Prostate gland (tissue), 2 donors: Measurements from ENCODE around the gene ANKMY1.

Experiments used
- POLR2A ChIP-seq: fragments of 450-650 bp; IDR thresholded peaks from one replicate; pipeline ENCODE4 v1.6.1; 2016; ENCODE audit warnings: antibody characterized with exemption, mild to moderate bottlenecking
- POLR2AphosphoS5 ChIP-seq: sonication (generic); formaldehyde crosslinking; IDR thresholded peaks from one replicate; pipeline ENCODE4 v1.6.1; 2017; ENCODE audit warnings: antibody characterized with exemption
- TF ChIP-seq, protein P1 (sequence below), 4 experiments: fragments of 200-600 bp in 2 of 4; fragments of 450-650 bp in 2 of 4; sonication (generic) in 2 of 4; IDR thresholded peaks; 1 replicate in 3 of 4; 2 replicates in 1 of 4; pipeline ENCODE4 v1.5.1; 2016 to 2019; ENCODE audit warnings: antibody characterized with exemption in 4 of 4, mild to moderate bottlenecking in 2 of 4, moderate library complexity in 2 of 4

- TF ChIP-seq, protein P1, sequence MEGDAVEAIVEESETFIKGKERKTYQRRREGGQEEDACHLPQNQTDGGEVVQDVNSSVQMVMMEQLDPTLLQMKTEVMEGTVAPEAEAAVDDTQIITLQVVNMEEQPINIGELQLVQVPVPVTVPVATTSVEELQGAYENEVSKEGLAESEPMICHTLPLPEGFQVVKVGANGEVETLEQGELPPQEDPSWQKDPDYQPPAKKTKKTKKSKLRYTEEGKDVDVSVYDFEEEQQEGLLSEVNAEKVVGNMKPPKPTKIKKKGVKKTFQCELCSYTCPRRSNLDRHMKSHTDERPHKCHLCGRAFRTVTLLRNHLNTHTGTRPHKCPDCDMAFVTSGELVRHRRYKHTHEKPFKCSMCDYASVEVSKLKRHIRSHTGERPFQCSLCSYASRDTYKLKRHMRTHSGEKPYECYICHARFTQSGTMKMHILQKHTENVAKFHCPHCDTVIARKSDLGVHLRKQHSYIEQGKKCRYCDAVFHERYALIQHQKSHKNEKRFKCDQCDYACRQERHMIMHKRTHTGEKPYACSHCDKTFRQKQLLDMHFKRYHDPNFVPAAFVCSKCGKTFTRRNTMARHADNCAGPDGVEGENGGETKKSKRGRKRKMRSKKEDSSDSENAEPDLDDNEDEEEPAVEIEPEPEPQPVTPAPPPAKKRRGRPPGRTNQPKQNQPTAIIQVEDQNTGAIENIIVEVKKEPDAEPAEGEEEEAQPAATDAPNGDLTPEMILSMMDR (IDR thresholded peaks at IDR 0.05), result no peak
- TF ChIP-seq POLR2A (no peak), POLR2AphosphoS5 (no peak)
These were observed 6.0 kb downstream of the ANKMY1 start for GRCh38 chr2:240551811-240552210.
